ENCODE results near the gene UIMC1. TPM values are rescaled to one million over a fixed set of nuclear protein-coding genes. Genes with fewer than 3 reads are reported as not detected.

Gene UIMC1
- total RNA-seq, 3 donors from 2014 or later, result 51.7 to 64.2 (median 57.1) TPM

GRCh38 chr5:176899296-176899891, 107.2 kb downstream of the UIMC1 start, which contains the start of gene HK3:
HK3 (minus strand) TSS chr5:176899346; CDS start chr5:176896159, 3,187 bp downstream.
- H3K4me3 Mint-ChIP-seq, result no peak within 1 kb of the TSS
- peaks cover 30% of the 10 kb centered on the region for H3K4me1 Mint-ChIP-seq (ENCODE audit: low read depth)
- H3K9me3 Mint-ChIP-seq, result no peaks in the 10 kb centered on the region
- DNase-seq, result no peak
- H3K27me3 Mint-ChIP-seq (ENCODE audit: low read depth), result no peaks in the 10 kb centered on the region
- H3K36me3 Mint-ChIP-seq (ENCODE audit: insufficient read depth), result peaks cover 21% of the 10 kb centered on the region
- ATAC-seq, result no peak

DNA sequence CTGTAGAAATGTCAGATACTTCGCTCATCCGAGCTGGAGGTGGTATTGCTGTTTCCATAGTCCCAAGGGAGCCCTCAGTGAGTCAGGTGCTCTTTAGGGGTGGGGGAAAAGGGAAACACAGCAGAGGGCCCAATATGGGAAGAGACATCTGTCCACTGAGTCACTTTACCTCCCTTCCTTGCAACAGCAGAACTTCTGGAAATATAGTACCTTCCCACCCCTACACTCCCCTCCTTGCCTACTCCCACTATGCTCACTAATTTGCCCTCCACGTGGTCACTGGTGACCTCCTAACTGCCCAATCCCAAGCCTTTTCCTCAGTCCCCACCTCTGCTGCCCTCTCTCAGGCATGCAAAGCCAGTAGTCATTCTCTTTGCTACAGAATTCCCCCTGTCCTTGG, 109.3 kb downstream of the UIMC1 start:
- Mint-ChIP-seq H3K9me3 (no peaks in the 10 kb centered on the region), H3K27me3 (ENCODE audit: low read depth) (no peaks in the 10 kb centered on the region), H3K36me3 (ENCODE audit: insufficient read depth) (peaks cover 7% of the 10 kb centered on the region), H3K4me3 (no peak overlapping the region), H3K4me1 (ENCODE audit: low read depth) (peaks cover 25% of the 10 kb centered on the region)
- ATAC-seq, result no peak
- DNase-seq, result no peak

DNA sequence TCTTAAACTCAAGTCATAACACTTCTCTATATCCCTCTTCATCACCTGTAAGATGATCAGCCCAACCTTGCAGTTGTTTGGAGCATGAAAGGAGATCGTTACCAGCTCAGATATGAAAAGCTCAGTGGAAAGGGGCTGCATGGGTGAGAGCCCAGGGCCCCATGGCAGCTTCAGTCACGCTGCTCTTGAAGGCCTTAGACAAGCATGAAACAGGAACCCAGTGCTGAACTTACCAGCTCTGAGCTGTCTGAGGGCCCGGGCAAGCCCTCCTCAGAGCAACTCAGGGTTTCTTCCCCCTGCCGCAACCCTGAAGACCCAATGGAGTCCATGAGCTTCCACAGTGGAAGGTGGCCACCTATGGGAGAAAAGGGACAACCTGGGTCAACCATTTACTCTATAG, 110.7 kb downstream of the UIMC1 start:
- Mint-ChIP-seq H3K4me1 (ENCODE audit: low read depth) (peaks cover 12% of the 10 kb centered on the region), H3K27me3 (ENCODE audit: low read depth) (peaks cover 8% of the 10 kb centered on the region), H3K9me3 (no peaks in the 10 kb centered on the region), H3K36me3 (ENCODE audit: insufficient read depth) (no peaks in the 10 kb centered on the region), H3K4me3 (no peak overlapping the region)
- ATAC-seq (no peak), DNase-seq (no peak)

DNA sequence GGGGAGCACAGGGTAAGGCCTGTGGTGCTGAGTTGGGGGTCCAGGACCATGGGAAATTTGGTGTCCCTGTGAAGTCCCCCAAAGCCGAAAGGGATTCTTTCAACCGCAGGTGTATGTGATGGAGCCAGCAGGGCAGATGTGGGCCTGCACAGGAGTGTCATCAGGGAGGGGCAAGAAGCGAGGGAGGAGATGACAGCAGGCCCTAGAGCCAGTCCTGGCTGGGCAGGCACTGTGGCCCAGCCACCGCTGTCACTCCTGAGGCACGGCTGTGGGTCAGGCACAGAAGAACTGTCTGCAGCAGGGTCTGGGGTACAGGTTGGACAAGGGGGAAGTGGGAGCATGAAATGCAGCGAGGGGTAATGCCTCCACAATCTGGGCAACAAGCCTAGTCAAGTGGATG, 112.3 kb downstream of the UIMC1 start:
- peaks cover 12% of the 10 kb centered on the region for H3K27me3 Mint-ChIP-seq (ENCODE audit: low read depth)
- peaks cover 4% of the 10 kb centered on the region for H3K4me1 Mint-ChIP-seq (ENCODE audit: low read depth)
- H3K36me3 Mint-ChIP-seq (ENCODE audit: insufficient read depth), result no peaks in the 10 kb centered on the region
- H3K9me3 Mint-ChIP-seq, result no peaks in the 10 kb centered on the region
- ATAC-seq (no peak), DNase-seq (no peak)
- no peak overlapping the region for H3K4me3 Mint-ChIP-seq

GRCh38 chr5:176892663-176893062, 113.9 kb downstream of the UIMC1 start:
- Mint-ChIP-seq H3K9me3 (no peaks in the 10 kb centered on the region), H3K27me3 (ENCODE audit: low read depth) (peaks cover 12% of the 10 kb centered on the region), H3K4me1 (ENCODE audit: low read depth) (no peaks in the 10 kb centered on the region), H3K36me3 (ENCODE audit: insufficient read depth) (no peaks in the 10 kb centered on the region), H3K4me3 (no peak overlapping the region)
- DNase-seq, result no peak
- ATAC-seq, result no peak

DNA sequence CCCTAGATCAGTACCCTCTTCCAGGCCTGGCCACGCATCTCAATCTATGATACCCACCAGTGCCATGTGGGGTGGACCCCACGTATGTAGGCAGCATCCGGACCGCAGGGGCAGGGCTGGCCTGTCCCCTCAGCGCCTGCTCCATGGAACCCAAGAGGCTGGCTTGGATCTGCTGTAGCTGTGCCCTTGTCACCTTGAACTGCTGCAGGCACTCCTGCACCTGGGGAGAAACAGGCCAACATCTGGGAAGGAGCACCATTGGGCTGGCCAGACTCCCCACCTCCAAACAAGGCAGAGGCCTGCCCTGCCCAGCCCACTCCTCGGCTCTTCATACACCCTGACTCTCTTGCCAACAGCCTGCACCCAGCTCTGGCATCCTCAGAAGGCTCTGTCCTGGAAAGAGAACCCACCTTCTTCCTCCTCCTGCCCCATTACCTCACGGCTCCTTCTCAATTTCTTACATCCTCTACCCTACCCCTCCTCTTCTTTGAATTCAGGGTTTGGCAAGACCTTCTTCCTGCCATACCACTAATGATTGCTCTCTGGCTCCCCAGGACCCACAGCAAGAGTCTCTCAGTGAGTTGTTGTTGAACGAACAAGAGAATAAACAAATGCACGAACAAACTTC, 115.1 kb downstream of the UIMC1 start:
- no peak for ATAC-seq
- Mint-ChIP-seq H3K27me3 (ENCODE audit: low read depth) (peaks cover 12% of the 10 kb centered on the region), H3K36me3 (ENCODE audit: insufficient read depth) (no peaks in the 10 kb centered on the region), H3K4me3 (no peak overlapping the region), H3K9me3 (no peaks in the 10 kb centered on the region), H3K4me1 (ENCODE audit: low read depth) (no peaks in the 10 kb centered on the region)
- no peak for DNase-seq

DNA sequence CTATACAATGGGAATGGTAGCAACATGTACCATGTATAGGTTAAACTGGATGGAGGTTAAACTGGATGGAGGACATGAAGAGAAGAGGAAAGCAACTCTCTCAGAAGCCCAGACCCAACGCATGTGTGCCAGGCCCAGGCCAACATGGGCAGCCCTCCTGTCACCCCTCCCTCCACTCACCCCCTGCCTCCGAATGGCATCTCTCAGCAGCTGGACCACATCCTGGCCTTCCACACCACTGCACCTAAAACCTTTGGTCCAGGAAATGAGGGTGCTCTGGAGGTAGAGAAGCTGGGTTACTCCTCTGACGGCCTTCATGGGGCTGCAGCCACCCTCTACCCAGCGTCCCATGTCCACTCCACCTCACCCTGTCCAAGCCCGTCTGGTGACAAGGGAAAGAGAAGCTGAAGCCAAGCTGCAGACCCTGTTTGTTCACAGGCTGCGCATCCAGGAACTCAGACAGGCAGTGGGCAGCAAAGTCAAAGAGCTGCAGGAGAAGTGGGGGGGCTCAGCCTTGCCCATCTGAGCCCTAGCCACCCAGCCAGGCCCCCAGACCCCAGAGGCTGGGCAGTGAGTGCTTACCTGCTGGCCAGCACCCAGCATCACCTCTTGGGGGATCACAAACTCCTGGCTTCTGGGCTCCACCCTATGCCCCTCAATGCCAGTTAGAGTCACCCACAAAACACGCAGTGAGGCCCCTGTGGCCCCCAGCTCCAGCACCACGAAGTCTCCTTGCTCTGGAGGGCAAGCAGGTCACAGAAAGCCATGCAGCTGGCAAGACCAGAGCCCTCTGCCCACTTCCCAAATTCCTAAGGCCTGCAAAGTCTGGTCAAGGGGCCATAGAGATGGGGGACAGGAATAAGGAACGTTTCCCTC, 115.9 kb downstream of the UIMC1 start:
- DNase-seq (no peak), ATAC-seq (no peak)
- Mint-ChIP-seq H3K36me3 (ENCODE audit: insufficient read depth) (no peaks in the 10 kb centered on the region), H3K9me3 (no peaks in the 10 kb centered on the region), H3K27me3 (ENCODE audit: low read depth) (peaks cover 12% of the 10 kb centered on the region), H3K4me1 (ENCODE audit: low read depth) (no peaks in the 10 kb centered on the region), H3K4me3 (no peak overlapping the region)

GRCh38 chr5:176889321-176890280, 117.0 kb downstream of the UIMC1 start:
- no peak overlapping the region for H3K4me3 Mint-ChIP-seq
- H3K9me3 Mint-ChIP-seq, result no peaks in the 10 kb centered on the region
- H3K4me1 Mint-ChIP-seq (ENCODE audit: low read depth), result peaks cover 5% of the 10 kb centered on the region
- ATAC-seq, result no peak
- peaks cover 12% of the 10 kb centered on the region for H3K27me3 Mint-ChIP-seq (ENCODE audit: low read depth)
- no peak for DNase-seq
- H3K36me3 Mint-ChIP-seq (ENCODE audit: insufficient read depth), result no peaks in the 10 kb centered on the region

DNA sequence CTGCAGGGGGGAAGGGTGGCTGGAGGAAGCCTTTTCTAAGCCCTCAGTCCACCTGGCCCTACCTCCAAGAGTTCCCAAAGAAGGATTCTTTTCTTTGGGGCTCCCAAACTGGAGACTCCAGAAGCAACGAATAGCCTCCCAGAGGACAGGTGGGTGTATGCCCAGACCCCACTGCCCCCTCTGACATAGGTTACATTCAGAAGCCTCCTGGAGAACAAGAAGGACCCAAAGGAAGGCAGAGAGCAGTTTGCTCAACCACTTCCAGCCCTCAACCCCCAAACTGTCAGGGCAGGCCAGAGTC, 117.8 kb downstream of the UIMC1 start:
- DNase-seq (no peak), ATAC-seq (no peak)
- Mint-ChIP-seq H3K9me3 (no peaks in the 10 kb centered on the region), H3K4me3 (no peak overlapping the region), H3K4me1 (ENCODE audit: low read depth) (peaks cover 6% of the 10 kb centered on the region), H3K27me3 (ENCODE audit: low read depth) (peaks cover 12% of the 10 kb centered on the region), H3K36me3 (ENCODE audit: insufficient read depth) (no peaks in the 10 kb centered on the region)

DNA sequence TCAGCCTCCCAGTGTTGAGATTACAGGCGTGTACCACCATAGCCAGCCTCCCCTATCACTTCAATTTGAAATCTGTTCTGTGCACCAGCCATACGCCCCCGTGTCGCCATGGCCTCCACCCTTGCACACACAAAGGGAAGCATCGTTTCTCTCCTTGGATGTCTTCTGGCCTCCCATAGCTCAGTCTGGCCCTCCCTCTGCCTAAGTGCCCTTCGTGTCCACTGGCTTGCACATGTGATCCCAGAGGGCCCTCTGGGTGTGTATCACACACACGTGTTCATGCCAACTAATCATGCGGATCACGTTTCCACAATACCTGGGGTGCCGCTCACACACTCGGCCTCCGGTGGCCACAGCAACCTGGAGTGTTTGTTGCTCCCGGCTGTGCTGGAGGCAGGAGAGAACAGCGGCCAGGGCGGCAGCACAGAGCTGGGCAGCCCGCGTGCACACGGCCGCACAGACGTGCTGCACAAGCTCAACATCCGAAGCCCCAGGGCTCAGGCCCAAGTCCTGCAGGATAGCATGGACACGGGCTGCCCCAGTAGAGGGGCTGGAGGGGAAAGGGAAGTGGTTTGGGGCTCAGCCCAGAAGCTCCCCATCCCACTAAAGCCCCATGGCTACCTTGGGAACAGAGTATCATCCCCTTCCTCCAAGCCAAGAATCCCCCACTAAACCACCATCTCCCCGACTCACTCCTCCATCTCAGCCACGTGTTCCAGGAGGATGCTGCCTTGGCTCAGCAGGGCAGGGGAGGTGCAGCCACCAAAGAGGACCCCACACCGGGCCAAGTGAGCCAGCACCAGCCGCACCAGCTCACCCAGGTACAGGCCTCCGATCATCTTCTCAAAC, 118.3 kb downstream of the UIMC1 start:
- peaks cover 6% of the 10 kb centered on the region for H3K4me1 Mint-ChIP-seq (ENCODE audit: low read depth)
- no peak overlapping the region for H3K4me3 Mint-ChIP-seq
- H3K36me3 Mint-ChIP-seq (ENCODE audit: insufficient read depth), result no peaks in the 10 kb centered on the region
- DNase-seq (no peak), ATAC-seq (no peak)
- H3K27me3 Mint-ChIP-seq (ENCODE audit: low read depth), result peaks cover 12% of the 10 kb centered on the region
- no peaks in the 10 kb centered on the region for H3K9me3 Mint-ChIP-seq

DNA sequence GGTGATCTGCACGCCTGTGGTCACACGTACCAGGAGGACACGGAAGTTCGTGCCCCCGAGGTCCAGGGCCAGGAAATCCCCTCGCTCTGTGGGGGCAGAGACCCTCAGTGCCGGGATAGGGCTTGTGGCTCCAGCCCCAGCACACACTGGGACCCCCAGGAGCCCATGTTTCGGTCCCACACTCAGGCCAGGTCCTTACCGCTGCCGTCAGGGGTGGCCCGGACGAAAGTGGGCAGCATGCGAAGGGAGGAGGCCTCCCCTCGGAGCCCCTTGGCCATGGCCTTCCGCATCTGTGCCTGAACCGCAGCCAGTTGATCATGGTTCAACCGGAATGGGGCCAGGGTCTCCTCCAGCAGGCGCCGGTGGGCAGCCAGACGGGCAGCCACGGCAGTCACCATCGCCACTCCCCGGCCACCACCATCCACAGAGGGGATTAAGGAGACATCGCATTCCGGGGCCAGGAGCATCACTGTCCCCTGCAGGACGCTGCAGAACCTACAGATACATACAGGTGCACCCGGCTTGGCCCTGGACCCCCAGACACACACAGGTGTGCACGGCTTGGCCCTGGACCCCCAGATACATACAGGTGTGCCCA, 119.2 kb downstream of the UIMC1 start:
- Mint-ChIP-seq H3K4me3 (no peak overlapping the region), H3K4me1 (ENCODE audit: low read depth) (peaks cover 6% of the 10 kb centered on the region), H3K36me3 (ENCODE audit: insufficient read depth) (no peaks in the 10 kb centered on the region), H3K27me3 (ENCODE audit: low read depth) (peaks cover 12% of the 10 kb centered on the region), H3K9me3 (no peaks in the 10 kb centered on the region)
- ATAC-seq, result no peak
- no peak for DNase-seq

- Mint-ChIP-seq H3K27me3 (ENCODE audit: low read depth) (peaks cover 8% of the 10 kb centered on the region), H3K4me3 (no peak overlapping the region), H3K9me3 (no peaks in the 10 kb centered on the region), H3K4me1 (ENCODE audit: low read depth) (peaks cover 6% of the 10 kb centered on the region), H3K36me3 (ENCODE audit: insufficient read depth) (no peaks in the 10 kb centered on the region)
- ATAC-seq (no peak), DNase-seq (no peak)
These were observed 120.0 kb downstream of the UIMC1 start for GRCh38 chr5:176886336-176887251.
